Adipocyte (in vitro differentiated cells): ENCODE results near the gene MICAL2.

Source experiments
- DNase-seq: peaks from one replicate; pipeline ENCODE4 v3.0.0-alpha.2; 2015; ENCODE audit warnings: low read depth
- H3K27me3 ChIP-seq: replicated peaks from 2 replicates; pipeline ENCODE4 v1.7.0; 2013; ENCODE audit warnings: mild to moderate bottlenecking, low read length, moderate library complexity; ENCODE audit not compliant: control insufficient read depth, insufficient read depth
- H3K36me3 ChIP-seq: 2 replicates; pipeline ENCODE4 v1.7.0; 2013; ENCODE audit warnings: low read length, mild to moderate bottlenecking, moderate library complexity; ENCODE audit not compliant: control insufficient read depth, insufficient read depth, severe bottlenecking
- H3K4me1 ChIP-seq: 2 replicates; pipeline ENCODE4 v1.7.0; 2013; ENCODE audit warnings: mild to moderate bottlenecking, low read length, moderate library complexity; ENCODE audit not compliant: control insufficient read depth, insufficient read depth
- H3K4me3 ChIP-seq: 2 replicates; pipeline ENCODE4 v1.7.0; 2013; ENCODE audit warnings: mild to moderate bottlenecking, low read length, moderate library complexity
- H3K9ac ChIP-seq: 2 replicates; pipeline ENCODE4 v1.7.0; 2013; ENCODE audit warnings: mild to moderate bottlenecking, low read length, moderate library complexity
- H3K9me3 ChIP-seq: 2 replicates; pipeline ENCODE4 v1.7.0; 2013; ENCODE audit warnings: mild to moderate bottlenecking, low read length, moderate library complexity; ENCODE audit not compliant: control insufficient read depth

The MICAL2 gene

DNA sequence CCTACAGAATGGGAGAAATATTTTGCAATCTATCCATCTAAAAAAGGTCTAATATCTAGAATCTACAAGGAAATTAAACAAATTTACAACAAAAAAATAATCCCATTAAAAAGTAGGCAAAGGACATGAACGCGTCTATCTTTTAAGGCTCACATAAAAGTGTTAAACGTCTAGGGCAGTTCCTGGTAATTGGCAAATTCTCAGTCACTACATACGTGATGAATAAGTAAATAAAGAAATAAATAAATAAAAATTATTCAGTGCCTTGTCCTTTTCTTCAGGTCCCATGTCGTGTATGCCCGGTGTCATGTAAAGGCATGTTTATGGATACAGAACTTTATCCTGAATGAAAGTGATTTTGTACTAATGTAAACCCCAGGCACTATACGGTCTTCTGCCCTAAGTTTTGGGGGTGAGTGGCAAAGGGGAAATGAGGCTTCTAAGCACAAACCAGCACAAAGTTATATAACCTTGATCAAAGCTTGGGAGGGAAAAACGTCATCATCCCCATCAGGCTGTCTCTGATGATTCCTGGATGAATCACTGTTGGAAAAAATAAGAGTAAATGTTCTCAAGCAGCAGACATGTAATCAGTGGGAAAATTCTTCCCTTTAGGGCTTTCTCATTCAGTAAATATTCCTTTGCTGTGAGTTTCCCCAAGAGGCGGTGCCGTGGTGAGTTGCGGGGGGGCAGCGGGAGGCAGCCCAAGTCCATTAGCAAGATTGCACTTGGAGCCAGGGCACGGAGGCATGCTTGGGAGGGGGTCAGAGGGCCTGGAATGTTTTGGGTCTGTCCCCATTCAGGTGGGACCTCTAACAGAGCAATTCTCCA is 30.4 kb upstream of the MICAL2 start:
- Histone ChIP-seq H3K36me3 (no peaks in the 10 kb centered on the region), H3K9ac (peak overlapping the region; percentile 69), H3K4me3 (peak overlapping the region; percentile 46), H3K9me3 (peaks cover under 1% of the 10 kb centered on the region), H3K4me1 (peaks cover 42% of the 10 kb centered on the region), H3K27me3 (no peaks in the 10 kb centered on the region)
- DNase-seq, result peak; percentile 96

DNA sequence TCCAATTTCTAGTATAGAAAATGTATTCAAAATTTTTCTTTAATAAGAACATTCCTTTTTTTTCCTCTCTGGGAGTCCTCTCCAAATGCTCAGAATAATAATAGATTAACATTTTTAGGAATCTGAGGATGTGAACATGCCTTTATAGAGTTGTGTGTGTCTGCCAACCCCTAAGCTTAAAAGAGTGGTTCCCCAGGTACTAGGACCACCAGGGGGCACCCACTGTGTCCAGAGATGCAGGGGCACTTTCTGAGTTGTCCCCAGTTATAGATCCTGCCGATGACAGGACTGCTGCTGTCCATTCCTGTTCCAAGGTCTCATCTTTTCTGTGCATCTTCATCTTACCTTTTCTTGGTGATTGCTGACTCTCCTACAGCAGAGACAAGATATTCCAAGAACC is 27.0 kb upstream of the MICAL2 start:
- H3K9ac ChIP-seq, result no peak overlapping the region
- no peak for DNase-seq
- H3K4me1 ChIP-seq, result peaks cover 44% of the 10 kb centered on the region
- H3K36me3 ChIP-seq, result no peaks in the 10 kb centered on the region
- no peaks in the 10 kb centered on the region for H3K27me3 ChIP-seq
- no peak overlapping the region for H3K4me3 ChIP-seq
- H3K9me3 ChIP-seq, result no peaks in the 10 kb centered on the region

GRCh38 chr11:12084256-12084655 is 26.1 kb upstream of the MICAL2 start:
- H3K4me3 ChIP-seq, result no peak overlapping the region
- no peak for DNase-seq
- peaks cover 50% of the 10 kb centered on the region for H3K4me1 ChIP-seq
- no peaks in the 10 kb centered on the region for H3K9me3 ChIP-seq
- H3K27me3 ChIP-seq, result no peaks in the 10 kb centered on the region
- no peak overlapping the region for H3K9ac ChIP-seq
- no peaks in the 10 kb centered on the region for H3K36me3 ChIP-seq

DNA sequence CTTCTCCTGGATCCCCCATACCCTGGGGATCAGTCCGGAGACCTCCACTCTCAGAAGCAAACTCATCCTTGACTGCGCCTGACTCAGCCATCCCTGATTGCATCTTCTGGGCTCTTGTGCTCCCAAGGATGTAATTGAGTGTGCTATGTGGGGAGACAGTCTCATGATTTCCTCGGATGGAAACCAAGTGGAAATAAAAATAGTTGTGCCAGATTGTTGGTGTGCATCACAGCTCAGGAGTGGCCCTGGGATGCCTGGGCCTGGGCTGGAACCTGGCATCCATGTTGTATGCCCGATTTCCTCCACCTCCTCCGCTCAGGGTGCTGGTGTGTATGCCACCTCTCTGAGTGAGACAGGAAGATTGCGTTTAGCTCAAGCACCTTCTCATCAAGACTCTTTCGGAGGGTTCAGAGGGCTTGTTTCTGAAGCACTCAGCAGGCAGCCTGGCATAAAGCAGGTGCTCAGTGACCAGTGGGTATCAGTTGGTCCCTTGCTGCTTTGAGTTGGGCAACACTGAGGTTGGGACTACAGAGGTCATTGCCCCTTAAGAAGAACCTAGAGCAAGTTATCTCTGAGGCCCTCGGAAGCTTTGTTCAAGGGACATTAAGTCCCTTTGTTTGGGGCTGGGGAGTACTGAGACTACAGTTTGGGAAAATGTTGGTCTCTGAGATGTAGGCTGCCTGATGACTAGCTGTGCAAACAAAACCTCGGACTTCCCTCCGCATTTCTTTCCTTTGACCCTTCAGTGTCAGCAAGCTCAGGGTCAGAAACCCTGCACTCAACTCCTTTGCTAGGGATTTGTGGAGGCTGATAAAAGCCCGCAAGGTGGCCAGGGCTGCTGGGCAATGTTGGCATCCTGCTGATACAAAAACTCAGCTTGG is 24.8 kb upstream of the MICAL2 start:
- Histone ChIP-seq H3K4me3 (peak overlapping the region; percentile 68), H3K4me1 (peaks cover 38% of the 10 kb centered on the region), H3K9me3 (no peaks in the 10 kb centered on the region), H3K36me3 (no peaks in the 10 kb centered on the region), H3K9ac (peak overlapping the region; percentile 84), H3K27me3 (no peaks in the 10 kb centered on the region)
- peak; percentile 28 for DNase-seq

DNA sequence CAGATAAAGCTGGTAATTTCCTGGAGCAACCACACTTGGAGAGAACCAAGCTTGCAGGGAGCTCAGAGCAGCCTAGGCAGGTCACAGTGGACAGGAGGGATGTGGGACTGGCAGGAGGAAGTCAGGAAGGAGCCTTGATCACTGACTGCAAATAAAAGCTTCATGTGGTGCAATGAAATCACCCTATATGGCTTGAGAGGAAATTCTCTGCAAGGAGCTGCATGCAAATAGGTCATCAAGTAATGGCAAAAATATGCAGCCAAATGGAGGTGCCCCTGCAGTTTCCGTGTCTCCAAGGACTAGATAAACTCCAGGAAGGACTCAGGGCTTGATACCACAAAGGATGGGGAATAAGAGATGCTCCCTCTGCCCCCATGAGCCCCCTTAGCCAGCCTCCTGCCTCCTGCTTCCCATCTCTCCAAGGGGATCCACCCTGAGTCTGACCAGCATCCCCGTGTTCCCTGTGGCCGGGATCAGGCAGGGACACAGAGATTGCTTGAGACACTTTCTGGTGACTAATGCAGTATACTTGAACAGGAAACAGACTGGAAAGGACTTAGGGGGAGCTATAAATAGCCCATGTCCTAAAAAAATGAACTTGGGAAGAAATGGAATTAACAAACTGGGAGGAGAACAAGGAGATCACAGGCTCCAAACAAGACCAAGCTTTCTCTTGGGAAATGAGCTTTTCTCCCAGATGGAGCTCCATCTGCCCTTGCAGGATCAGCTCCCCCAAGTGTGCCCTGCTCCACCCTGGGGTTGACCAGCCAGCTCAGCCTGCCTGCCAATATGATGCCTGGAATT is 23.9 kb upstream of the MICAL2 start:
- H3K4me3 ChIP-seq, result peak overlapping the region; percentile 68
- no peaks in the 10 kb centered on the region for H3K27me3 ChIP-seq
- peaks cover 38% of the 10 kb centered on the region for H3K4me1 ChIP-seq
- peak overlapping the region; percentile 84 for H3K9ac ChIP-seq
- DNase-seq, result peak; percentile 93
- no peaks in the 10 kb centered on the region for H3K9me3 ChIP-seq
- no peaks in the 10 kb centered on the region for H3K36me3 ChIP-seq

GRCh38 chr11:12087075-12088004 is 23.1 kb upstream of the MICAL2 start:
- Histone ChIP-seq H3K4me3 (peak overlapping the region; percentile 68), H3K9me3 (no peaks in the 10 kb centered on the region), H3K36me3 (no peaks in the 10 kb centered on the region), H3K4me1 (peaks cover 38% of the 10 kb centered on the region), H3K27me3 (no peaks in the 10 kb centered on the region), H3K9ac (peak overlapping the region; percentile 84)
- DNase-seq, result peak; percentile 72

DNA sequence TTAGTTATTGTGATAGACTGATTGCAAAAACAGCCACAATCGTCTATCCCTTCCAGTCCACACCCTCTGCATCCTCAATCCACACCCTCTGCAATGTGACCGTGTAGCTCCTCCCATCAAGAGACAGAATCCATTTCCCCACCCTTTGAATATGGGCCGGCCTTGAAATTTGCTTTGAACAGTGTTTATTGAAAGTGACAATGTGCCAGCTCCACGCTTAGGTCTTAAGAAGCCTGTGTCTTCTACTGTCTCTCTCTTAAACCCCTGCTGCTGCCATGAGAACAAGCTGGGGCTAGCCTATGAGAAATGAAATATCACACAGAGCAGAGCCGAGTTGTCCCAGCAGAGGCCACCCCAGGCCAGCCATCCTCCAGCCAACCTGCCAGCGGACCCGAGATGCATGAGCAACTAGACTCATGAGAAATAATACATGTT is 22.3 kb upstream of the MICAL2 start:
- peak; percentile 59 for DNase-seq
- Histone ChIP-seq H3K36me3 (no peaks in the 10 kb centered on the region), H3K4me3 (no peak overlapping the region), H3K9ac (peak overlapping the region; percentile 84), H3K9me3 (no peaks in the 10 kb centered on the region), H3K4me1 (peaks cover 38% of the 10 kb centered on the region), H3K27me3 (no peaks in the 10 kb centered on the region)

- no peak for DNase-seq
- Histone ChIP-seq H3K9me3 (no peaks in the 10 kb centered on the region), H3K4me3 (no peak overlapping the region), H3K9ac (peak overlapping the region; percentile 84), H3K36me3 (no peaks in the 10 kb centered on the region), H3K4me1 (peaks cover 38% of the 10 kb centered on the region), H3K27me3 (no peaks in the 10 kb centered on the region)
These were observed 21.9 kb upstream of the MICAL2 start for GRCh38 chr11:12088531-12088930.

- Histone ChIP-seq H3K9me3 (no peaks in the 10 kb centered on the region), H3K9ac (no peak overlapping the region), H3K4me3 (no peak overlapping the region), H3K27me3 (no peaks in the 10 kb centered on the region), H3K36me3 (no peaks in the 10 kb centered on the region), H3K4me1 (peaks cover 38% of the 10 kb centered on the region)
- no peak for DNase-seq
These were observed 21.3 kb upstream of the MICAL2 start for GRCh38 chr11:12089041-12089440.

DNA sequence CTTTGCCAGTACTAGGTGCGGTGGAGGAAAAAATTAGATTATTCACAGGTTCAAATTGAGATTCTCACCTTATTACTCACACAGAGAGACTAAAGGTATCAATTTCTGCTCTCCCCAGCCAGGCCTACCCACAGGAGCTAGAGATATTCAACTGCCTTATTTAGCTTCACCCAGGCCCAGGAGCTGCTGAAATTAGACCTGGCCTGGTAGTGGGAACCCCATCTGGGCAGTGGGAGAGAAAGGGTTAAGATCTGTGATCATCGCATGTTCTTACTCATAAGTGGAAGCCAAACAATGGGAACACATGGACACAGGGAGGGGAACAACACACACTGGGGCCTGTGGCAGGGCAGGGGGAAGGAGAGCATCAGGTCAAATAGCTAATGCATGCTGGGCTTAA is 20.9 kb upstream of the MICAL2 start:
- peaks cover 38% of the 10 kb centered on the region for H3K4me1 ChIP-seq
- H3K9me3 ChIP-seq, result no peaks in the 10 kb centered on the region
- no peaks in the 10 kb centered on the region for H3K36me3 ChIP-seq
- H3K9ac ChIP-seq, result peak overlapping the region; percentile 26
- no peak for DNase-seq
- no peak overlapping the region for H3K4me3 ChIP-seq
- H3K27me3 ChIP-seq, result no peaks in the 10 kb centered on the region
